SK-N-SH (cell line): ENCODE data around the gene TSC22D1. TPM values are rescaled to one million over a fixed set of nuclear protein-coding genes. Genes with fewer than 3 reads are reported as not detected.
"Not testable (repeated sequence)": the region's sequence is repeated elsewhere in the genome, so short reads cannot be mapped to it uniquely, and the experiment has no call there.

Experiments used
- CTCF ChIA-PET: fragments of 300-600, 350-600 bp; formaldehyde crosslinking; extraction: SDS; loops from one replicate; lab custom pipeline; 2021; lab: Yijun Ruan, JAX
- POLR2A ChIA-PET: fragments of 350-600 bp; sonication (Branson Sonifier 250); formaldehyde crosslinking; extraction: SDS; loops from one replicate; lab custom pipeline; 2020; ENCODE audit warnings: antibody characterized with exemption, inconsistent platforms; lab: Yijun Ruan, JAX
- DNase-seq: peaks from one replicate; pipeline ENCODE4 v3.0.0; 2012
- H2AFZ ChIP-seq: fragments of 200-600 bp; sonication (generic); 2 replicates; pipeline ENCODE4 v1.8.1; 2016; ENCODE audit warnings: antibody characterized with exemption, mild to moderate bottlenecking, low read depth
- H3F3A ChIP-seq: fragments of 200-600 bp; sonication (generic); replicated peaks from 2 replicates; pipeline ENCODE3; 2016; ENCODE audit warnings: antibody characterized with exemption, mild to moderate bottlenecking; ENCODE audit not compliant: insufficient read depth
- H3K27ac ChIP-seq, 2 experiments: fragments of 200-500 bp in 1 of 2; fragments of 200-600 bp in 1 of 2; sonication (Bioruptor generic) in 1 of 2; sonication (generic), shearing (Covaris generic) in 1 of 2; 2 replicates each; pipeline versions ENCODE4 v1.5.1 to v1.6.1; 2014 to 2016; ENCODE audit warnings: low read depth in 2 of 2, inconsistent platforms in 1 of 2, low read length in 1 of 2, mild to moderate bottlenecking in 1 of 2, mixed read lengths in 1 of 2
- H3K27me3 ChIP-seq: fragments of 200-600 bp; sonication (generic), shearing (Covaris generic); 2 replicates; pipeline ENCODE4 v1.6.1; 2016; ENCODE audit warnings: mixed run types; ENCODE audit not compliant: insufficient read depth
- H3K36me3 ChIP-seq, 2 experiments: fragments of 200-500 bp in 1 of 2; fragments of 200-600 bp in 1 of 2; sonication (Bioruptor generic) in 1 of 2; sonication (generic) in 1 of 2; replicated peaks in 1 of 2; 2 replicates each; pipeline versions ENCODE3 to v1.5.1; 2014 to 2016; ENCODE audit warnings: low read length in 1 of 2, mild to moderate bottlenecking in 1 of 2; ENCODE audit not compliant: insufficient read depth in 2 of 2, control insufficient read depth in 1 of 2
- H3K4me1 ChIP-seq, 2 experiments: fragments of 200-500 bp in 1 of 2; fragments of 200-600 bp in 1 of 2; sonication (Bioruptor generic) in 1 of 2; sonication (generic), shearing (Covaris generic) in 1 of 2; 2 replicates each; pipeline versions ENCODE4 v1.5.1 to v1.6.1; 2014 to 2016; ENCODE audit warnings: low read depth in 1 of 2, low read length in 1 of 2, mixed run types in 1 of 2; ENCODE audit not compliant: insufficient read depth in 2 of 2, control insufficient read depth in 1 of 2
- H3K4me2 ChIP-seq: fragments of 200-600 bp; sonication (generic), shearing (Covaris generic); 2 replicates; pipeline ENCODE4 v1.6.1; 2017; ENCODE audit warnings: mixed run types
- H3K4me3 ChIP-seq, 2 experiments: fragments of 200-500 bp in 1 of 2; fragments of 200-600 bp in 1 of 2; sonication (Bioruptor generic) in 1 of 2; sonication (generic), shearing (Covaris generic) in 1 of 2; 2 replicates each; pipeline versions ENCODE4 v1.5.1 to v1.8.1; 2014 to 2016; ENCODE audit warnings: low read depth in 2 of 2, inconsistent platforms in 1 of 2, low read length in 1 of 2, mild to moderate bottlenecking in 1 of 2, mixed read lengths in 1 of 2, moderate library complexity in 1 of 2
- H3K79me2 ChIP-seq: fragments of 200-600 bp; sonication (generic); 2 replicates; pipeline ENCODE4 v1.8.1; 2017; ENCODE audit warnings: mild to moderate bottlenecking; ENCODE audit not compliant: insufficient read depth
- H3K9ac ChIP-seq: fragments of 200-600 bp; sonication (generic); 2 replicates; pipeline ENCODE4 v1.6.1; 2017; ENCODE audit warnings: mixed run types
- H3K9me2 ChIP-seq: fragments of 200-600 bp; sonication (generic); 2 replicates; pipeline ENCODE4 v1.6.1; 2017; ENCODE audit warnings: mixed run types
- H3K9me3 ChIP-seq: fragments of 200-600 bp; sonication (generic); 2 replicates; pipeline ENCODE4 v1.6.1; 2017; ENCODE audit warnings: mixed run types, mild to moderate bottlenecking, moderate library complexity
- H4K20me1 ChIP-seq: fragments of 200-600 bp; sonication (generic); 2 replicates; pipeline ENCODE4 v1.6.1; 2017; ENCODE audit warnings: mild to moderate bottlenecking, mixed run types; ENCODE audit not compliant: insufficient read depth
- ELF1 ChIP-seq: IDR thresholded peaks from 2 replicates; pipeline ENCODE4 v1.4.0; 2012
- FOXJ3 ChIP-seq: sonication (generic); formaldehyde crosslinking; IDR thresholded peaks from 2 replicates; pipeline ENCODE4 v1.5.1; 2020; ENCODE audit warnings: mild to moderate bottlenecking, missing genetic modification reagents
- GABPA ChIP-seq: IDR thresholded peaks from 2 replicates; pipeline ENCODE4 v1.4.0; 2012; ENCODE audit warnings: low read depth, mild to moderate bottlenecking
- JUND ChIP-seq: IDR thresholded peaks from 2 replicates; pipeline ENCODE4 v1.4.0; 2012
- POLR2AphosphoS5 ChIP-seq: IDR thresholded peaks from 2 replicates; pipeline ENCODE4 v1.6.1; 2012; ENCODE audit warnings: low read depth, low read length
- RCOR1 ChIP-seq: fragments of 150-350 bp; IDR thresholded peaks from 2 replicates; pipeline ENCODE4 v1.6.1; 2017; ENCODE audit warnings: antibody characterized with exemption, low read length
- RXRA ChIP-seq: IDR thresholded peaks from 2 replicates; pipeline ENCODE4 v1.4.0; 2012; ENCODE audit warnings: low read depth, mild to moderate bottlenecking, borderline replicate concordance
- TAF1 ChIP-seq: IDR thresholded peaks from 2 replicates; pipeline ENCODE4 v1.6.1; 2012; ENCODE audit warnings: low read depth, mild to moderate bottlenecking, low read length, moderate library complexity, borderline replicate concordance
- TCF12 ChIP-seq: IDR thresholded peaks from 2 replicates; pipeline ENCODE4 v1.4.0; 2012
- TEAD4 ChIP-seq: IDR thresholded peaks from 2 replicates; pipeline ENCODE4 v1.4.0; 2012; ENCODE audit warnings: mild to moderate bottlenecking, borderline replicate concordance; ENCODE audit not compliant: insufficient read depth
- WGBS: methylation state at CpG from one replicate; pipeline ENCODE4 v1.1.6; 2017; ENCODE audit warnings: low lambda C conversion rate; 5-methylcytosine and 5-hydroxymethylcytosine counted together
- polyA plus RNA-seq, 3 experiments: library from polyadenylated mRNA; depleted of rRNA; stranded (reverse); fragments of >200 nt; gene quantifications; 2 replicates each; pipeline ENCODE4 v1.2.3, GENCODE V29; 2012
- TF ChIP-seq, protein P1 (sequence below): fragments of 200-600 bp; sonication (generic); IDR thresholded peaks from 2 replicates; pipeline ENCODE4 v1.6.1; 2017; ENCODE audit warnings: antibody characterized with exemption, mild to moderate bottlenecking, moderate library complexity
- TF ChIP-seq, protein P2 (sequence below): IDR thresholded peaks from 2 replicates; pipeline ENCODE4 v1.4.0; 2012; ENCODE audit warnings: low read depth

TSC22D1 gene
- polyA plus RNA-seq, 1 of the 3 experiments (the other 2 are of a cell fraction), result 137 TPM

DNA sequence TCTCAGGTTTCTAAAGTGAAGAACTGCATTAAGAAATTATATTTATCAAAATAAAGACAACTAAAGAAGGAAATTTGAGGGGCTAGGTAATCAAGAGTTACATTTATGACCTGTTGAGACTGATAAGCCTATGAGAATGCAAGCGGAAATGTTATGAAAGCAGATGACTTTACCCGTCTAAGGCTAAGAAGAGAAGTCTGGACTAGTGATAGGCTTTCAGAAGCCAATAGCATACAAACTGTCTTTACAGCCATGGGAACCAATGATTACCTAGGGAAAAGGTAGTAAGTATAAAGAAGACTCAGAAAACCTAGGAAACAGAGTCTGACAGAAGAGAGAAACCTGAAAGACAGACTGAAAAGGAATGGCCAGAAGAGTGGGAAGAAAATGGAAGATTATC is 11.2 kb downstream of the TSC22D1 start:
- H3F3A ChIP-seq, result no peaks in the 10 kb centered on the region
- H3K79me2 ChIP-seq, result peaks cover 100% of the 10 kb centered on the region
- TF ChIP-seq FOXJ3 (CRISPR knock-in tag), result no peak
- no peak for TF ChIP-seq ELF1
- no peak for TF ChIP-seq JUND
- H2AFZ ChIP-seq, result no peak overlapping the region
- H3K9ac ChIP-seq, result no peak overlapping the region
- CTCF ChIA-PET, result interaction anchor here (1.4 kb wide), 1 partner anchor 10 kb away, joined by 6 read pairs; no protein-coding TSS in a partner anchor
- H3K36me3 ChIP-seq, result peaks cover 28 to 31% of the 10 kb centered on the region in 2 experiments
- WGBS, result 94% methylated on average over 2 of the region's 2 CpGs
- DNase-seq, result no peak
- POLR2A ChIA-PET, result no interaction called here
- H3K27me3 ChIP-seq, result no peaks in the 10 kb centered on the region
- no peaks in the 10 kb centered on the region for H3K9me2 ChIP-seq
- no peak overlapping the region for H3K4me2 ChIP-seq
- peaks cover 0 to 6% of the 10 kb centered on the region in 2 experiments for H3K4me1 ChIP-seq
- H4K20me1 ChIP-seq, result peaks cover 70% of the 10 kb centered on the region
- H3K4me3 ChIP-seq, result no peak overlapping the region
- no peak overlapping the region for H3K27ac ChIP-seq
- no peaks in the 10 kb centered on the region for H3K9me3 ChIP-seq

DNA sequence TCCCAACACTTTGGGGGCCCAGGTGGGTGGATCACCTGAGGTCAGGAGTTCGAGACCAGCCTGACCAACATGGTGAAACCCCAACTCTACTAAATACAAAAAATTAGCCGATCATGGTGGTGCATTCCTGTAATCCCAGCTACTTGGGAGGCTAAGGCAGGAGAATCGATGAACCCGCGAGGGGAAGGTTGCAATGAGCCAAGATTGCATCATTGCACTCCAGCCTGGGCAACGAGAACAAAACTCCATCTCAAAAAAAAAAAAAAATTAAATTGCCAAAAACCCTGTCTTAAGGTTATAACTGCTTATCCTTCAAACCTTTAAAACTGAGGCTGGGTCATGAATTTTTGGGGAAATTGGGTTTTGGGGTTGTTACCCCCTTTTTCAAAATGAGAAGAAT is 13.3 kb downstream of the TSC22D1 start:
- POLR2A ChIA-PET, result not testable (repeated sequence)

DNA sequence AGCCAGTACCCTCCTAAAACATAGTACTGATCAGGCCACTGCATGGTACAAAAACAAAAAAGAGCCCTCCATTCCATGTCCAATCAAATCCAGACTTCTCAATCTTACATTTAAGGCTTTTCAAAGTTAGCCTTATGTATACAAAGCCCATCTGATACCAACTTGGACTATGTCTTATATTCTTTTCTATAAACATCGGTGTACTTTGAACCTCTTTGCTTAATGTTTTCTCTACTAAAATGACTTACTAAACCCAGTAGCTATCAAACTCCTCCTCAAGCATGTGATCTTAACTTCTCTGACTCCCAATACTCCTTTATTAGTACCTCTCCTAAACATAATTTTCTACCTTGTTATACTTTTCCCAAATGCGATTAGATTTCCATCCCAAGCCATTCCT is 14.8 kb downstream of the TSC22D1 start:
- Histone ChIP-seq H4K20me1 (peaks cover 63% of the 10 kb centered on the region), H3K27me3 (no peaks in the 10 kb centered on the region), H3K9me2 (no peaks in the 10 kb centered on the region), H3K36me3 (peaks cover 18 to 40% of the 10 kb centered on the region in 2 experiments), H3K9me3 (no peaks in the 10 kb centered on the region), H2AFZ (no peak overlapping the region), H3F3A (peaks cover 4% of the 10 kb centered on the region), H3K4me1 (peaks cover 0 to under 1% of the 10 kb centered on the region in 2 experiments; a peak in 1 of 4 replicates), H3K9ac (no peak overlapping the region), H3K4me3 (no peak overlapping the region), H3K4me2 (no peak overlapping the region), H3K79me2 (peaks cover 100% of the 10 kb centered on the region), H3K27ac (no peak overlapping the region)
- TF ChIP-seq, protein P1, sequence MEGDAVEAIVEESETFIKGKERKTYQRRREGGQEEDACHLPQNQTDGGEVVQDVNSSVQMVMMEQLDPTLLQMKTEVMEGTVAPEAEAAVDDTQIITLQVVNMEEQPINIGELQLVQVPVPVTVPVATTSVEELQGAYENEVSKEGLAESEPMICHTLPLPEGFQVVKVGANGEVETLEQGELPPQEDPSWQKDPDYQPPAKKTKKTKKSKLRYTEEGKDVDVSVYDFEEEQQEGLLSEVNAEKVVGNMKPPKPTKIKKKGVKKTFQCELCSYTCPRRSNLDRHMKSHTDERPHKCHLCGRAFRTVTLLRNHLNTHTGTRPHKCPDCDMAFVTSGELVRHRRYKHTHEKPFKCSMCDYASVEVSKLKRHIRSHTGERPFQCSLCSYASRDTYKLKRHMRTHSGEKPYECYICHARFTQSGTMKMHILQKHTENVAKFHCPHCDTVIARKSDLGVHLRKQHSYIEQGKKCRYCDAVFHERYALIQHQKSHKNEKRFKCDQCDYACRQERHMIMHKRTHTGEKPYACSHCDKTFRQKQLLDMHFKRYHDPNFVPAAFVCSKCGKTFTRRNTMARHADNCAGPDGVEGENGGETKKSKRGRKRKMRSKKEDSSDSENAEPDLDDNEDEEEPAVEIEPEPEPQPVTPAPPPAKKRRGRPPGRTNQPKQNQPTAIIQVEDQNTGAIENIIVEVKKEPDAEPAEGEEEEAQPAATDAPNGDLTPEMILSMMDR, result no peak
- TF ChIP-seq POLR2AphosphoS5 (no peak), GABPA (no peak), RCOR1 (no peak), RXRA (no peak), TAF1 (no peak), TEAD4 (no peak), TCF12 (no peak)
- TF ChIP-seq, protein P2, sequence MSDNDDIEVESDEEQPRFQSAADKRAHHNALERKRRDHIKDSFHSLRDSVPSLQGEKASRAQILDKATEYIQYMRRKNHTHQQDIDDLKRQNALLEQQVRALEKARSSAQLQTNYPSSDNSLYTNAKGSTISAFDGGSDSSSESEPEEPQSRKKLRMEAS, result no peak
- POLR2A ChIA-PET, result no interaction called here
- 99% methylated on average over 2 of the region's 2 CpGs for whole genome bisulfite sequencing
- CTCF ChIA-PET, result interaction anchor here (1.5 kb wide), 1 partner anchor 13 kb away, joined by 4 read pairs; no protein-coding TSS in a partner anchor
- DNase-seq, result no peak

More for the DNA sequence above, 13.3 kb downstream of the TSC22D1 start:
- CTCF ChIA-PET, result interaction anchor here (1.5 kb wide), 1 partner anchor 12 kb away, joined by 4 read pairs; no protein-coding TSS in a partner anchor
- Histone ChIP-seq H3K36me3 (peaks cover 22 to 30% of the 10 kb centered on the region in 2 experiments), H3K79me2 (peaks cover 100% of the 10 kb centered on the region), H4K20me1 (peaks cover 69% of the 10 kb centered on the region)
- not testable (repeated sequence) for H3K27me3 ChIP-seq, H3K4me2 ChIP-seq, DNase-seq, H3K4me3 ChIP-seq, H3K27ac ChIP-seq, H3K9me3 ChIP-seq, H3K9ac ChIP-seq, H3F3A ChIP-seq, H2AFZ ChIP-seq, H3K4me1 ChIP-seq, H3K9me2 ChIP-seq
- 98% methylated on average over 6 of the region's 6 CpGs for WGBS
